ENCODE results near the gene BCAS3. TPM values are rescaled to one million over a fixed set of nuclear protein-coding genes. Genes with fewer than 3 reads are reported as not detected.

BCAS3 gene
- total RNA-seq, 1 donor from 2014 or later = 14.5 TPM

DNA sequence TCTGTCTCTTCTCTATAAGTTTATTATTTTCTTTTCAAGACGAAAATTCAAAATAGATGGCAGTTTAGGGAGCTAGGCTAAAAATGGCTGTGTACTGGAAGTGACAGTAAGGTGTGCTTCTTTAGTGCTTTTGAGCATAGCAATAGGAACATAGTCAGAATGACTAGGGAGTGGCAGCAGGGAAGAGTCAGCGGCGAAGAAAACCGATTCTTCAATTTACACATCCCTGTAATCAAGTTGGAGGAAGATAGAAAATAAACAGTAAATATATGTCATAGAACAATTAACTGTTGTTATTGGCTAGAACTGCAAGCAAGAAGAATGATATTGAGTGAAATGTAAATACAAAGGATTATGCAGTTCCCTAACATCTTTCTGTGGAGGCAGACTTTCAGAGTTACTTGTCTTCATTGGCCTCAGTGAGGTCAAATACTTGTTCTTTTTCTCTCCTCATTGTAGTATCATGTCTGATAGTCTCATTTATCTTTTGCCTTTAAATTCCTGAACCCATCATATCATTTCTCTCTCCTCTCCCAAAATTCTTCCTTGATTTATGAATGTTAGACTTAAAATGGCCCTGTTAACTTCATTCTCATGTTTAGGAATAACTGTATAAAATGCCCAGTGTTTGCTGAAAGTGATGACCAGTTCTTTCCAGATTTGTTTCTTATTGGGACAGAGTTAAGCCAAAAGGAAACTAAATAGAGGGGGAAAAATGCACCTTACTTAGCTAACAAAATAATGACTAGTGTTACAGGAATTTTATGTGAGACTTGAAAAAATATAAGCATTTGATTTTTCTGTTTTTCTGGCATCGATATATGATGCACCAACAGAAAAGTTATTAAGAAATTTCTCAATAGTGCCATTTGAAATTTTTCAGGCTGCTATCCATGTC lies 211.4 kb downstream of the BCAS3 start:
- Histone ChIP-seq H3K4me3 (ENCODE audit: insufficient read depth, low read depth, low read length) (no peak overlapping the region), H3K79me2 (ENCODE audit: insufficient read depth, low read length) (no peaks in the 10 kb centered on the region), H3K27me3 (ENCODE audit: insufficient read depth, low read length) (no peaks in the 10 kb centered on the region), H3K4me1 (ENCODE audit: insufficient read depth, low read length) (no peaks in the 10 kb centered on the region), H3K36me3 (ENCODE audit: insufficient read depth, low read length) (no peaks in the 10 kb centered on the region), H3K4me2 (ENCODE audit: low read length) (peak overlapping the region; percentile 14), H3K9ac (ENCODE audit: low read length) (no peak overlapping the region), H4K20me1 (ENCODE audit: insufficient read depth, low read length) (no peaks in the 10 kb centered on the region), H2AFZ (ENCODE audit: low read depth, low read length) (no peak overlapping the region), H3K27ac (ENCODE audit: low read depth, low read length) (no peak overlapping the region), H3K9me3 (ENCODE audit: insufficient read depth, low read depth, low read length) (no peaks in the 10 kb centered on the region)
- peak; percentile 10 for DNase-seq (ENCODE audit: low read depth)
- Mint-ChIP-seq H3K27ac (ENCODE audit: unreplicated experiment) (no peak overlapping the region), H3K27me3 (ENCODE audit: low read depth, unreplicated experiment) (no peaks in the 10 kb centered on the region), H3K9me3 (ENCODE audit: unreplicated experiment) (no peaks in the 10 kb centered on the region), H3K4me3 (ENCODE audit: unreplicated experiment) (no peak overlapping the region), H3K36me3 (ENCODE audit: low read depth, unreplicated experiment) (no peaks in the 10 kb centered on the region), H3K4me1 (ENCODE audit: low read depth, unreplicated experiment) (no peaks in the 10 kb centered on the region)
- TF ChIP-seq EZH2 (IDR thresholded peaks at IDR 0.05; ENCODE audit: insufficient read depth, low read length) = no peak
- TF ChIP-seq, protein P1, sequence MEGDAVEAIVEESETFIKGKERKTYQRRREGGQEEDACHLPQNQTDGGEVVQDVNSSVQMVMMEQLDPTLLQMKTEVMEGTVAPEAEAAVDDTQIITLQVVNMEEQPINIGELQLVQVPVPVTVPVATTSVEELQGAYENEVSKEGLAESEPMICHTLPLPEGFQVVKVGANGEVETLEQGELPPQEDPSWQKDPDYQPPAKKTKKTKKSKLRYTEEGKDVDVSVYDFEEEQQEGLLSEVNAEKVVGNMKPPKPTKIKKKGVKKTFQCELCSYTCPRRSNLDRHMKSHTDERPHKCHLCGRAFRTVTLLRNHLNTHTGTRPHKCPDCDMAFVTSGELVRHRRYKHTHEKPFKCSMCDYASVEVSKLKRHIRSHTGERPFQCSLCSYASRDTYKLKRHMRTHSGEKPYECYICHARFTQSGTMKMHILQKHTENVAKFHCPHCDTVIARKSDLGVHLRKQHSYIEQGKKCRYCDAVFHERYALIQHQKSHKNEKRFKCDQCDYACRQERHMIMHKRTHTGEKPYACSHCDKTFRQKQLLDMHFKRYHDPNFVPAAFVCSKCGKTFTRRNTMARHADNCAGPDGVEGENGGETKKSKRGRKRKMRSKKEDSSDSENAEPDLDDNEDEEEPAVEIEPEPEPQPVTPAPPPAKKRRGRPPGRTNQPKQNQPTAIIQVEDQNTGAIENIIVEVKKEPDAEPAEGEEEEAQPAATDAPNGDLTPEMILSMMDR (IDR thresholded peaks at IDR 0.05; ENCODE audit: insufficient read depth, low read depth, low read length) = no peak
- no peak for FAIRE-seq

DNA sequence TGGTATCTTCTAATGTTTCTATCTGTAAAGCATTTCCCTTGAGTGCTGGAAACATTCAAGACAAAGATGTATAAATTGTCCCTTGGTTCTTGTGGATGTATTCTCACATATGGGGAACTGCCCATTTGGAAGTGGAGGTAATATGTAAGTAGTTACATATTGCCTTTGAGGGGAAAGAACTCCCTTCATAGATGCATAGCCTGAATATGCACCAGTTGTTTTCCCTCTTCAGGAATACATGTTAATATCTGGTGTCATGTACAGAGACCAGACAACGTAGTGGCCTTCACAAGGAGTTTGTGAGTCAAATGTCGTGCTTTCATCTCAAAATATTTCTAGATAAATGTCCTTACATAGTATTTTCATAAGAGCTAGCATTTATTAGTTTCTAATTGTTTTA lies 213.5 kb downstream of the BCAS3 start:
- TF ChIP-seq, protein P1 (IDR thresholded peaks at IDR 0.05; ENCODE audit: insufficient read depth, low read depth, low read length) = no peak
- TF ChIP-seq EZH2 (IDR thresholded peaks at IDR 0.05; ENCODE audit: insufficient read depth, low read length) = no peak
- H3K4me3 Mint-ChIP-seq (ENCODE audit: unreplicated experiment) = no peak overlapping the region
- FAIRE-seq = peak; percentile 23

DNA sequence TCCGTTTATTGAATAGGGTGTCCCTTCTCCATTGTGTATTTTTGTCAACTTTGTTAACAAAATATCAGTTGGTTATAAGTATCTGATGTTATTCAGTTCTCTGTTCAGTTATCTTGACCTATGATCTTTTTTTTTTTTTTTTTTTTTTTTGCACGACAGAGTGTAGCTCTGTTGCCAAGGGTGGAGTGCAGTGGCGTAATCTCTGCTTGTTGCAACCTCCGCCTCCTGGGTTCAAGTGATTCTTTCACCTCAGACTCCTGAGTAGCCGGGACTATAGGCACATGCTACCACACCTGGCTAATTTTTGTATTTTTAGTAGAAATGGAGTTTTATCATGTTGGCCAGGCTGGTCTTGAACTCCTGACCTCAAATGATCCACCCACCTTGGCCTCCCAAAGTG lies 215.8 kb downstream of the BCAS3 start:
- Histone ChIP-seq H3K4me1 (ENCODE audit: insufficient read depth, low read length) (no peaks in the 10 kb centered on the region), H3K9me3 (ENCODE audit: insufficient read depth, low read depth, low read length) (no peaks in the 10 kb centered on the region), H3K36me3 (ENCODE audit: insufficient read depth, low read length) (no peaks in the 10 kb centered on the region), H3K27me3 (ENCODE audit: insufficient read depth, low read length) (no peaks in the 10 kb centered on the region), H3K4me3 (ENCODE audit: insufficient read depth, low read depth, low read length) (no peak overlapping the region), H4K20me1 (ENCODE audit: insufficient read depth, low read length) (no peaks in the 10 kb centered on the region), H3K9ac (ENCODE audit: low read length) (no peak overlapping the region), H3K27ac (ENCODE audit: low read depth, low read length) (no peak overlapping the region), H3K4me2 (ENCODE audit: low read length) (no peak overlapping the region), H2AFZ (ENCODE audit: low read depth, low read length) (no peak overlapping the region), H3K79me2 (ENCODE audit: insufficient read depth, low read length) (no peaks in the 10 kb centered on the region)
- TF ChIP-seq, protein P1 (IDR thresholded peaks at IDR 0.05; ENCODE audit: insufficient read depth, low read depth, low read length) = no peak
- TF ChIP-seq EZH2 (IDR thresholded peaks at IDR 0.05; ENCODE audit: insufficient read depth, low read length) = no peak
- Mint-ChIP-seq H3K4me1 (ENCODE audit: low read depth, unreplicated experiment) (no peaks in the 10 kb centered on the region), H3K27ac (ENCODE audit: unreplicated experiment) (no peak overlapping the region), H3K36me3 (ENCODE audit: low read depth, unreplicated experiment) (no peaks in the 10 kb centered on the region), H3K9me3 (ENCODE audit: unreplicated experiment) (peaks cover 3% of the 10 kb centered on the region), H3K4me3 (ENCODE audit: unreplicated experiment) (no peak overlapping the region), H3K27me3 (ENCODE audit: low read depth, unreplicated experiment) (no peaks in the 10 kb centered on the region)
- DNase-seq (ENCODE audit: low read depth) = no peak
- no peak for FAIRE-seq

More for the DNA sequence above, 213.5 kb downstream of the BCAS3 start:
- H3K9me3 ChIP-seq (ENCODE audit: insufficient read depth, low read depth, low read length) = no peaks in the 10 kb centered on the region
- Mint-ChIP-seq H3K9me3 (ENCODE audit: unreplicated experiment) (no peaks in the 10 kb centered on the region), H3K4me1 (ENCODE audit: low read depth, unreplicated experiment) (no peaks in the 10 kb centered on the region), H3K27ac (ENCODE audit: unreplicated experiment) (no peak overlapping the region), H3K27me3 (ENCODE audit: low read depth, unreplicated experiment) (no peaks in the 10 kb centered on the region), H3K36me3 (ENCODE audit: low read depth, unreplicated experiment) (no peaks in the 10 kb centered on the region)
- no peak overlapping the region for H3K9ac ChIP-seq (ENCODE audit: low read length)
- no peaks in the 10 kb centered on the region for H3K79me2 ChIP-seq (ENCODE audit: insufficient read depth, low read length)
- H2AFZ ChIP-seq (ENCODE audit: low read depth, low read length) = no peak overlapping the region
- H3K4me1 ChIP-seq (ENCODE audit: insufficient read depth, low read length) = no peaks in the 10 kb centered on the region
- H3K27me3 ChIP-seq (ENCODE audit: insufficient read depth, low read length) = no peaks in the 10 kb centered on the region
- no peak overlapping the region for H3K4me3 ChIP-seq (ENCODE audit: insufficient read depth, low read depth, low read length)
- no peak for DNase-seq (ENCODE audit: low read depth)
- no peaks in the 10 kb centered on the region for H3K36me3 ChIP-seq (ENCODE audit: insufficient read depth, low read length)
- no peaks in the 10 kb centered on the region for H4K20me1 ChIP-seq (ENCODE audit: insufficient read depth, low read length)
- H3K4me2 ChIP-seq (ENCODE audit: low read length) = no peak overlapping the region
- no peak overlapping the region for H3K27ac ChIP-seq (ENCODE audit: low read depth, low read length)
